Tibial nerve (tissue), 3 donors: ENCODE results near the gene FARP1.

Experiments
- POLR2A ChIP-seq, 2 donors: fragments of 450-650 bp; IDR thresholded peaks; one replicate each; pipeline ENCODE4 v1.6.1; 2017; ENCODE audit warnings: antibody characterized with exemption in 2 of 2, mild to moderate bottlenecking in 2 of 2, moderate library complexity in 2 of 2
- TF ChIP-seq, protein P1 (sequence below), 5 experiments: fragments of 200-600 bp in 3 of 5; fragments of 450-650 bp in 2 of 5; sonication (generic) in 3 of 5; IDR thresholded peaks; one replicate each; pipeline ENCODE4 v1.5.1; 2016 to 2019; ENCODE audit warnings: antibody characterized with exemption in 5 of 5, mild to moderate bottlenecking in 3 of 5, moderate library complexity in 2 of 5

- TF ChIP-seq, protein P1, sequence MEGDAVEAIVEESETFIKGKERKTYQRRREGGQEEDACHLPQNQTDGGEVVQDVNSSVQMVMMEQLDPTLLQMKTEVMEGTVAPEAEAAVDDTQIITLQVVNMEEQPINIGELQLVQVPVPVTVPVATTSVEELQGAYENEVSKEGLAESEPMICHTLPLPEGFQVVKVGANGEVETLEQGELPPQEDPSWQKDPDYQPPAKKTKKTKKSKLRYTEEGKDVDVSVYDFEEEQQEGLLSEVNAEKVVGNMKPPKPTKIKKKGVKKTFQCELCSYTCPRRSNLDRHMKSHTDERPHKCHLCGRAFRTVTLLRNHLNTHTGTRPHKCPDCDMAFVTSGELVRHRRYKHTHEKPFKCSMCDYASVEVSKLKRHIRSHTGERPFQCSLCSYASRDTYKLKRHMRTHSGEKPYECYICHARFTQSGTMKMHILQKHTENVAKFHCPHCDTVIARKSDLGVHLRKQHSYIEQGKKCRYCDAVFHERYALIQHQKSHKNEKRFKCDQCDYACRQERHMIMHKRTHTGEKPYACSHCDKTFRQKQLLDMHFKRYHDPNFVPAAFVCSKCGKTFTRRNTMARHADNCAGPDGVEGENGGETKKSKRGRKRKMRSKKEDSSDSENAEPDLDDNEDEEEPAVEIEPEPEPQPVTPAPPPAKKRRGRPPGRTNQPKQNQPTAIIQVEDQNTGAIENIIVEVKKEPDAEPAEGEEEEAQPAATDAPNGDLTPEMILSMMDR (IDR thresholded peaks at IDR 0.05), result no peak
- no peak for TF ChIP-seq POLR2A (IDR thresholded peaks at IDR 0.05)
Measured at GRCh38 chr13:98208606-98209005, 65.7 kb downstream of the FARP1 start.
